OCI-LY1 (cell line): ENCODE results near the gene MANBA.

Experiments
- CTCF ChIP-seq: fragments of 200-600 bp; sonication (generic), shearing (Covaris generic); IDR thresholded peaks from 2 replicates; pipeline ENCODE4 v1.5.1; 2017; ENCODE audit warnings: mild to moderate bottlenecking, antibody characterized with exemption, low read length, moderate library complexity, mixed read lengths
- EZH2 ChIP-seq: fragments of 200-600 bp; sonication (generic), shearing (Covaris generic); IDR thresholded peaks from 2 replicates; pipeline ENCODE4 v1.8.0; 2017; ENCODE audit warnings: borderline replicate concordance, mixed run types, mild to moderate bottlenecking, antibody characterized with exemption, low read length, moderate library complexity, mixed read lengths

GRCh38 chr4:102786279-102786678 lies 25.5 kb upstream of the MANBA start:
- TF ChIP-seq CTCF (no peak), EZH2 (no peak)
